Measurements from ENCODE around the gene DNAI2. TPM values are rescaled to one million over a fixed set of nuclear protein-coding genes. Genes with fewer than 3 reads are reported as not detected.
A peak's percentile ranks its signal among the peaks of the same experiment; 100 is the strongest.

The DNAI2 gene
- total and polyA plus RNA-seq, 4 donors = 4.1 to 14.2 (median 6.7) TPM

DNA sequence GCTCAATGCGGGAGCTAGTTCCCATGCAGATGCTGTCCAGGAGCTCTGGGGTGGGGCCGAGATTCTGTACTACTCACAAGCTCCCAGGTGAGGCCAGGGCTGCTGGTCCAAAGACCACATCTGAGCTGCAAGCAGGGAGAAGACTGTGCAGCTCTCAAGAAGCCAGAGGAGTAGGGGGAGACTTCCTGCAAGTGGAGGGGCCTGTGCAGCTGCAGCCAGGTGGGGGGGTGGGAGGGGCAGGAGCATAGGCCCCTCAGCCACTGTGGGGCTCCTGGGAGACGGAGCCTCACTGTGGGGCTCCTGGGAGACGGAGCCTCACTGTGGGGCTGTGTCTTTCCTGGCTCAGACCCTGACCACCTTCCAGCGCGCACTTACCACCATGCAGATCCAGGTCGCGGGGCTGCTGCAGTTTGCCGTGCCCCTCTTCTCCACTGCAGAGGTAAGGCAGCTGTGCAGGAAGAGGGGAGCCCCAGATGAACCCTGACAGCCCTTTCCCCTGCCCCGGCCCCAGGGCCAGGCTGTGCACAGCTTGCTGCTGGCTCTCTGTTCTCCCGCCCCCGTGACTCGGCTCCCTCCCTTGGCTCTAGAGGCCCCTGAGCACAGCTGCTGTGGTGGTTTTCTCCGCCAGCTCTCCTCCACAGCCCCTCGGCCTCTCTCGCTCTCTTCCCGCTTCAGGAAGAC is 24.3 kb upstream of the DNAI2 start:
- Histone ChIP-seq H3K27me3 (ENCODE audit: control insufficient read depth in 3 of 3, insufficient read depth in 3 of 3, low read length in 2 of 3) (peaks cover 0 to 3% (median 0%) of the 10 kb centered on the region in 3 donors), H3K9me3 (ENCODE audit: control insufficient read depth in 4 of 4, insufficient read depth in 3 of 4, low read length in 3 of 4) (no peaks in the 10 kb centered on the region), H3K9ac (ENCODE audit: insufficient read depth in 1 of 2, low read length in 2 of 2) (no peak overlapping the region), H3K36me3 (ENCODE audit: control insufficient read depth in 4 of 4, insufficient read depth in 4 of 4, low read length in 4 of 4) (peaks cover 0 to 5% (median 1%) of the 10 kb centered on the region in 4 donors), H3K4me1 (ENCODE audit: control insufficient read depth in 5 of 5, insufficient read depth in 5 of 5, low read length in 5 of 5) (peaks cover 0 to 17% (median 4%) of the 10 kb centered on the region in 5 donors), H3K4me3 (no peak overlapping the region), H3K27ac (ENCODE audit: low read depth in 1 of 2, low read length in 1 of 2) (no peak overlapping the region)
- DNase-seq (peak in 1 of 3 donors; percentile 39), ATAC-seq (ENCODE audit: insufficient read depth, low FRiP score) (no peak)
- TF ChIP-seq, protein P1, sequence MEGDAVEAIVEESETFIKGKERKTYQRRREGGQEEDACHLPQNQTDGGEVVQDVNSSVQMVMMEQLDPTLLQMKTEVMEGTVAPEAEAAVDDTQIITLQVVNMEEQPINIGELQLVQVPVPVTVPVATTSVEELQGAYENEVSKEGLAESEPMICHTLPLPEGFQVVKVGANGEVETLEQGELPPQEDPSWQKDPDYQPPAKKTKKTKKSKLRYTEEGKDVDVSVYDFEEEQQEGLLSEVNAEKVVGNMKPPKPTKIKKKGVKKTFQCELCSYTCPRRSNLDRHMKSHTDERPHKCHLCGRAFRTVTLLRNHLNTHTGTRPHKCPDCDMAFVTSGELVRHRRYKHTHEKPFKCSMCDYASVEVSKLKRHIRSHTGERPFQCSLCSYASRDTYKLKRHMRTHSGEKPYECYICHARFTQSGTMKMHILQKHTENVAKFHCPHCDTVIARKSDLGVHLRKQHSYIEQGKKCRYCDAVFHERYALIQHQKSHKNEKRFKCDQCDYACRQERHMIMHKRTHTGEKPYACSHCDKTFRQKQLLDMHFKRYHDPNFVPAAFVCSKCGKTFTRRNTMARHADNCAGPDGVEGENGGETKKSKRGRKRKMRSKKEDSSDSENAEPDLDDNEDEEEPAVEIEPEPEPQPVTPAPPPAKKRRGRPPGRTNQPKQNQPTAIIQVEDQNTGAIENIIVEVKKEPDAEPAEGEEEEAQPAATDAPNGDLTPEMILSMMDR (IDR thresholded peaks at IDR 0.05; ENCODE audit: control extremely low read depth, extremely low read depth) = no peak
- 71 to 75% methylated on average over 15 to 16 of the region's 17 CpGs for WGBS, 2 donors

GRCh38 chr17:74250324-74250995 is 23.6 kb upstream of the DNAI2 start:
- Histone ChIP-seq H3K9me3 (ENCODE audit: control insufficient read depth in 4 of 4, insufficient read depth in 3 of 4, low read length in 3 of 4) (no peaks in the 10 kb centered on the region), H3K27ac (ENCODE audit: low read depth in 1 of 2, low read length in 1 of 2) (no peak overlapping the region), H3K36me3 (ENCODE audit: control insufficient read depth in 4 of 4, insufficient read depth in 4 of 4, low read length in 4 of 4) (peaks cover 0 to 5% (median 1%) of the 10 kb centered on the region in 4 donors), H3K9ac (ENCODE audit: insufficient read depth in 1 of 2, low read length in 2 of 2) (no peak overlapping the region), H3K27me3 (ENCODE audit: control insufficient read depth in 3 of 3, insufficient read depth in 3 of 3, low read length in 2 of 3) (peaks cover 0 to 3% (median 0%) of the 10 kb centered on the region in 3 donors), H3K4me3 (no peak overlapping the region), H3K4me1 (ENCODE audit: control insufficient read depth in 5 of 5, insufficient read depth in 5 of 5, low read length in 5 of 5) (peaks cover 0 to 12% (median 4%) of the 10 kb centered on the region in 5 donors)
- ATAC-seq (ENCODE audit: insufficient read depth, low FRiP score) (no peak), DNase-seq (peak in 2 of 3 donors; percentile 22 to 69)
- WGBS, 2 donors = 61 to 84% methylated on average over 11 to 12 of the region's 12 CpGs
- TF ChIP-seq, protein P1 (IDR thresholded peaks at IDR 0.05; ENCODE audit: control extremely low read depth, extremely low read depth) = no peak

DNA sequence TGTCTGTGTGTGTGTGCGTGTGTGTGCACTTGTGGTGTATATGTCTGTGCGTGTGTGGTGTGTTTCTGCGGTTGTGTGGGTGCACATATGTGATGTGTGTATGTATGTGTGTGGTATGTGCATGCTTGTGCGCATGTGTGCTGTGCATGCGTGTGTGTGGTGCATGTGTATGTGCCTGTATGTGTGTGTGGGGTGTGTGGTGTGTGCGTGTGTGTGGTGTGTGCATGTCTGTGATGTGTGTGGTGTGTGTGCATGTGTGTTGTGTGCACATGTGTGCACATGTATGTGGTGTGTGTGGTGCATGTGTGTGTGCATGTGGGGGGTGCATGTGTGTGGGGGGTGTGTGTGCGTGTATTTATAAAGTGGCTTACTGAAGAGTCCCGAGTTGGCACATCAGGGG is 23.0 kb upstream of the DNAI2 start:
- 81 to 94% methylated on average over 8 of the region's 8 CpGs for WGBS, 2 donors
- TF ChIP-seq, protein P1 (IDR thresholded peaks at IDR 0.05; ENCODE audit: control extremely low read depth, extremely low read depth) = no peak

More for the DNA sequence above, 23.0 kb upstream of the DNAI2 start:
- ATAC-seq (ENCODE audit: insufficient read depth, low FRiP score) (no peak), DNase-seq (no peak)
- H3K36me3 ChIP-seq (ENCODE audit: control insufficient read depth in 4 of 4, insufficient read depth in 4 of 4, low read length in 4 of 4) = peaks cover 0 to 5% (median 1%) of the 10 kb centered on the region in 4 donors
- no peak overlapping the region for H3K9ac ChIP-seq (ENCODE audit: insufficient read depth in 1 of 2, low read length in 2 of 2)
- no peak overlapping the region for H3K27ac ChIP-seq (ENCODE audit: low read depth in 1 of 2, low read length in 1 of 2)
- H3K9me3 ChIP-seq (ENCODE audit: control insufficient read depth in 4 of 4, insufficient read depth in 3 of 4, low read length in 3 of 4) = no peaks in the 10 kb centered on the region
- peaks cover 0 to 12% (median 4%) of the 10 kb centered on the region in 5 donors for H3K4me1 ChIP-seq (ENCODE audit: control insufficient read depth in 5 of 5, insufficient read depth in 5 of 5, low read length in 5 of 5)
- no peak overlapping the region for H3K4me3 ChIP-seq
- H3K27me3 ChIP-seq (ENCODE audit: control insufficient read depth in 3 of 3, insufficient read depth in 3 of 3, low read length in 2 of 3) = peaks cover 0 to 3% (median 0%) of the 10 kb centered on the region in 3 donors

All from lung (tissue), 12 donors.